GM18951 (cell line): ENCODE results near the gene CHKA.

Experiments used
- POLR2A ChIP-seq: IDR thresholded peaks from 4 replicates; pipeline ENCODE4 v1.6.1; 2011; ENCODE audit warnings: mild to moderate bottlenecking; ENCODE audit not compliant: insufficient read length, insufficient read depth; ENCODE audit errors: extremely low read depth
- in situ Hi-C: fragments of 300-500 bp; cut with MboI; formaldehyde crosslinking; loops from one replicate; pipeline ENCODE4 v1.12.0; 2022; ENCODE audit warnings: low sequenced_read_pairs, mixed read lengths, inconsistent platforms; ENCODE audit not compliant: unreplicated experiment

CHKA gene

DNA sequence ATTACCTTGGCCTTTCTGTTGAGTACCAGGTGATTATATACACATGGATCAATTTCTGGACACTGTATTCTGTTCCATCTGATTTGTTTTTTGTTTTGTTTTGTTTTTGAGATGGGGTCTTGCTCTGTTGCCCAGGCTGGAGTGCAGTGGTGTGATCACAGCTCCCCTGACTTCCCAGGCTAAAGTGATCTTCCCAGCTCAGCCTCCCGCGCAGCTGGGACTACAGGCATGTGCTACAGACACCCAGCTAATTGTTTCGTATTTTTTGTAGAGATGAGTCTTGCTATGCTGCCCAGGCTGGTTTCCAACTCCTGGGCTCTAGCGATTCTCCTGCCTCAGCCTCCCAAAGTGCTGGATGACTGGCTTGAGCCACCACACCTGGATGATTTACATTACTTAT is 63.4 kb downstream of the CHKA start:
- in situ Hi-C loops, result no loop called here
- no peak for TF ChIP-seq POLR2A

DNA sequence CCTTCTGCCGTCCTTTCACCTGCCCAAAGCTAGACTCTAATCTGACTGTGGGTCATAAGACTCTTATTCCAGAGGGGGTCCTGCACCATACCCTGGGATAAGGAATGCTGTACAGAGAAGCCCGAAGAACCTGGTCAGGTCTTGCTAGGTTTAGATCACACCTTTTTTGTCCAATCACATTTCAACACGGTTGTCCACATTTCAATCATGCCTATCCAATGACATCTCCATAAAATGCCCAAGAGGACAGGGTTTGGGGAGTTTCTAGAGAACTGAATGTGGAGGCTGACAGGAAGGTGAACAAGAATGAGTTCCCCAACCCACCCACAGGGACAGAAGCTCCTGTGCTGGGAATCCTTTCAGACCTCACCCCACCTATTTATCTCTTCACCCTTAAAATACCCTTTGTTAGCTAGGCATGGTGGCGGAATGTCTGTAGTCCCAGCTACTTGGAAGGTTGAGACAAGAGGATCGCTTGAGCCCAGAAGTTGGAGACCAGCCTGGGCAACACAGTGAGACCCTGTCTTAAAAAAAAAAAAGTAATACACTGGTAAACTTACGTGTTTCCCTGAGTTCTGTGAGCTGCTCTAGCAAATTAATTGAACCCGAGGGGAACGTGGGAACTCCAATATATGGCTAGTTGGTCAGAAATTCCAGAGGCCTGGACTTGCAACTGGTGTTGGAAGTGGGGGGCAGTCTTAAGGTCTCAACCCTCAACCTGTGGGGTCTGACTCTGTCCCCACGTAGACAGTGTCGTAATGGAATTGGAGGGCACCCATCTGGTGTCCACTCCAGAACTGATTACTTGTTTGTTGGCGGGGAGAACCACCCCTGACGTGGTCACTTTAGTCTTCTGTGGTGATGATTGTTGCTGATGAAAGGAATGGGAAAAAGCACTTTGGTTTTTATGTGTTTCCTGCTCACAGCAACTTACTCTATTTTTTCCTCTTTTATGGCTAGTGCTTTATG is 64.6 kb downstream of the CHKA start:
- in situ Hi-C loops, result no loop called here
- no peak for TF ChIP-seq POLR2A

DNA sequence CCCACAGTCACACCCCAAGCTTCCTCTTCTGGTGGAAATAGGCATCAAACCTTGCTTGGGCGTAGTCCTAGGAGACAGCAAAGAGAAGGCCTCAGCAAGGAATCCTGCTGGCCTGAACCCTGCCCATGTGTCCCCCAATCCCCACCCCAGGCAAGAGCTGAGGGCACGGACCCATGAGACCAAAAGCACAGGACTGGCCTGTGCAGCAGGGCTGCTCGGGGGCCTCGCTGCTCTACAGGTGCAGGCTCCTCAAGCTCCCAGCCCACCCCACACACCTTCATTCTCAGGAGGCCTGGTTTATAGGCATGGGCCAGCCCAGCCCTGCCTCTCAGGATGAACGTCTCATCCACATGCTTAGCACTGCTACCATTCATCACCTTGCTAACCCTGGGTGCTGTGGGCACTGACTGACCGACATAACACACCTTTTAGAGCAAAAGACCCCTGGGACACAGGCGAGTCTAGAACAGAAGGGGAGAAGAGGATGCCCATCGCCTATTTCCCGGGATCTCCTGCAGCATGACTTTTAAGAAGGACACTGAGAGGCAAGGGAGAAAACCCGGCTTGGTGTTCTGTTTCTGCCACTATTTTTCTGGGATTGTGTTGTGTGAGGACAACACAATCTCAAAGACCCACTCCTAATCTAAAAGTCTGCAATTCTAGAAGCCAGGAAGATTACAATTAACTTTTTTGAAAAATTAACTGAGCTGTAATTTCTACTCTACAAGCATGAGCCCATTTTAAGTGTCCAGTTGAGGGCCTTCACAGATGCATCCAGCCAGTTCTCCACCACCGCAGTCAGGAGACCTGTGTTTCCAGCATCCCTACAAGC is 67.0 kb downstream of the CHKA start:
- peak; percentile 47 for TF ChIP-seq POLR2A
- in situ Hi-C loops, result no loop called here

DNA sequence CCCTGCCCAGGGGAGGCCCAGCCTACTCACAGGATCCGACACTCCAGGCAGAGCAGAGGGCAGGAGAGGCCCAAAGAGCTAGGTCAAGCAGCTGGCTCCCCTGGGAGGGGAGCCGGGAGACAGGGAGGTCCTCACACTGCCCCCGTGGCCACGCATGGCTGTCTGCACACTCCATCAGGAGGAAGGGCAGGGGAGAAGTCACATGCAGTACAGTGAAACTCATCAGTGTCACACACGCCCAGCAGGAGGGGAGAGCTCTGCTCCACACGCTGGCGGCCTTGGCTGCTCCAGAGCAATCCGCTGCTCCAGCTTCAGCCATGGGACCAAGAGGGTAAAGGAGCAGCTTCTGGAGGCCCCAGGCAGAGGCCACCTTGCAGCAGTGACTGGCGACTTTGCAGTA is 68.1 kb downstream of the CHKA start:
- in situ Hi-C loops, result no loop called here

DNA sequence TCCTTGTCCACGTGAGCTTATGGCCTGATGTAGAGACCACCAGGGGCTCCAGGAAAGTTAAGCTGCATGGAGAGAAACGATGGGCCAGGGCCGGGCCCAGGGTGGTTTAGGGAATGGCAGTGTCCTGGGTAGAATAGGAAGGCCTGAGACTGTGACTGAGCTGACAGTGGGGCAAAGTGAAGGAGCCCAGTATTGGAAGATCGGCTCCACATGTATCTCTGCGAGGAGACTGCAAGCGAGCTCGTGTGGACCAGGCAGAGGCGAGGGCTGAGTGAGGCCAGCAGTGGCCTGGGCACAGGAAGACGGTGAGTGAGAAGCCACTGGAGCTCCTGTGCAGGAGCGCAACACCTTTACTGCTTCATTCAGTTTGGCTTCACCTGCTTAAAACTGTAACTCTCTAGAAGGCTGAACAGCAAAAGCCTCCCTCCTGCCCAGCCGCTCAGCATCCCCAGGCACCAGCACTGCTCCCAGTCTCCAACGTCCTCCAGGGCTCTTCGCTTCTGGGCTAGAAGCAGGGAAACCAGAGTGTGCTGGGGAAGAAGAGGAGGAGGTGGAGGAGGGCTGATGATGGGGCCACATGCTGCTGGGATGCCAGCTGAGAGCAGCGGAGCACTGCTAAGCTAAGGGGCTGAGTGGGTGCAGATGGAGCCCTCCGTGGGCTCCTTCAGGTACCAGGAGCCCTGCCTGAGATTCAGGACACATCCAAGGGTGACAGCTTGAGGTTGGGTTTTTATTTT is 68.9 kb downstream of the CHKA start:
- in situ Hi-C loops, result no loop called here
- TF ChIP-seq POLR2A, result no peak

More for the DNA sequence above, 68.1 kb downstream of the CHKA start:
- no peak for TF ChIP-seq POLR2A

DNA sequence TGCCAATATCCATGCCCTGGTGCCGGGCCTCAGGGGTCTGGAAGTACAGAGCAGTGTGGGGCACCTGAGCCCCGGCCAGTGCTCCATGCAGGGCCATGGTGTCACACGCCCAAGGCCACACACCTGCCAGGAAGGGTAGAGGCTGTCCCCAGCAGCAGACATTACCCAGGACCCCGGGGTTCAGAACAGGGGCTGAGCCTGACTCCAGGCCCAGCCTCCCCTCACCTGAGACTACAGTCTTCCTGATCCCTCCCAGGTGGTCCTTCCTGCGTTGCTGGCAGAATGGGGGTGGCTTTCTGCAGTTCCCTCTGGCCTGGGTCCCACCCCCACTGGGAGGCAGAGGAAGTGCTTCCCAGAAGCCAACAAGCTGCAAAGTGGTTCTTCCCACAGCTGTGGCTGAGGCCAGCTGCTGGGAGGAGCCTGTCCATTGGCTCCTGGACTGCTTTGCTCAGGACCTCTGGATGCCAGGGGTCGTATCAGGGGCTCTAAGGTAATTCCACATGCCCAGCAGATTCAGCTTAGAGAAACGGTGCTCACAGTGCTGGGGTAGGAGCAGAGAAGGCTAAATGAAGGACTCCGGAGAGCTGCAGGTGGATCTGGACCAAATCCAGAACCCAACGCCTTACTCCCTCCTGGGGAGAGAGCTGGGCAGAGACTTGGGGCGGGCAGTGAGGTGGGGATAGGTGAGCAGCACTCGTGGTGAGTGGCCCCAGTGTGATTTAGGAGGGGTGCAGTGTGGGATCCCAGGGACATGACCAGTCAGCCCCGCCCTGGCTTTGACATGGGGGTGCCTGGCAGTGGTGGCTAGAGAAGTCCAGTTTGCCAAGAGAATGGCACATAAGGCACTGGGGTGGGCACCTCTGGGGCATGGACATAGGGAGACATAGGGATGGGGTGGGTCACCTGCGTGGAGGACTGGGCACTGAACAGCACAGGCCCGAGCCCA is 69.7 kb downstream of the CHKA start:
- in situ Hi-C loops, result no loop called here

DNA sequence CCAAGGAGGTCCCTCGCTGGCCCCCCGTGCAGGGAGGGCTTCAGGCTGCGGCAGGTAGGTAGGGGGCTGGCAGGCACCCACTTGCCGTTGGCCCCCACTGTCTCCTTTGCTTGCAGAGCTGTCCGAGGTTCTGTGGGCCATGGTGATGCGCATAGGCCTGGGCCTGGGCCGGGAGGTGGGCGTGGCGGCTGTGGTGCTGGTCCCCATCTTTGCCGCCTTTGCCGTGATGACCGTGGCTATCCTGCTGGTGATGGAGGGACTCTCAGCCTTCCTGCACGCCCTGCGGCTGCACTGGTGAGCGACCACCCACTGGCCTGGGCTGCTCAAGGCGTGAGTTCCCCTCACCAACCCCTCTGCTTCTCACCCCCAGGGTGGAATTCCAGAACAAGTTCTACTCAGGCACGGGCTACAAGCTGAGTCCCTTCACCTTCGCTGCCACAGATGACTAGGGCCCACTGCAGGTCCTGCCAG is 70.8 kb downstream of the CHKA start:
- TF ChIP-seq POLR2A, result no peak
- in situ Hi-C loops, result no loop called here

More for the DNA sequence above, 69.7 kb downstream of the CHKA start:
- TF ChIP-seq POLR2A, result peak; percentile 3

DNA sequence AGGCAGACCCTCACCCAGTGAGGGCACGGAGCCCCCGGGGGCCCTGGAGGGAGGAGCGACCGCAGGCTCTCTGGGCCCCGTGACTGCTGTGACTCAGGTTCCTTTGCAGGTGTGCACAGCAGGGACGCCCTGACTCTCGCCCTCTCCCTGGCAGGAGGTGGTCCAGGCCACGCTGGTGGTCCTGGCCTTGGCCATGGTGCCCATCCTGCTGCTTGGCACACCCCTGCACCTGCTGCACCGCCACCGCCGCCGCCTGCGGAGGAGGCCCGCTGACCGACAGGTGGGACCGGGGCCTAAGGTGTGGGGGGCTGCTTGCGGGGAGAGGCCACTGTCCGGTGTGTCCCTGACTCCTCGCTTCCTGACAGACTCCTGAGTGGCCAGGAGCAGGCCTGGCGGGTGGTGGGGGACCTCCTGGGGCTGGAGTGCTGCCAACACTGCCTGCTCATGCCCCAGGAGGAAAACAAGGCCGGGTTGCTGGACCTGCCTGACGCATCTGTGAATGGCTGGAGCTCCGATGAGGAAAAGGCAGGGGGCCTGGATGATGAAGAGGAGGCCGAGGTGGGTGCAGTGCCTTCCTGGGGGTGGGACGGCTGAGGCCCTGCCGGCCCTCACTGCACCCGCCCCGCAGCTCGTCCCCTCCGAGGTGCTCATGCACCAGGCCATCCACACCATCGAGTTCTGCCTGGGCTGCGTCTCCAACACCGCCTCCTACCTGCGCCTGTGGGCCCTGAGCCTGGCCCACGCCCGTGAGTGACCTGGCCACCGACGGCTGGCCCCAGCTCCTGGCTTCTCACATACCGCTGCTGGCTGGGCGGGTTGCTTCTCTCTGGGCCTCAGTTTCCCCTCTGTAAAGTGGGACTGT is 71.4 kb downstream of the CHKA start:
- TF ChIP-seq POLR2A, result peak; percentile 30
- in situ Hi-C loops, result no loop called here

DNA sequence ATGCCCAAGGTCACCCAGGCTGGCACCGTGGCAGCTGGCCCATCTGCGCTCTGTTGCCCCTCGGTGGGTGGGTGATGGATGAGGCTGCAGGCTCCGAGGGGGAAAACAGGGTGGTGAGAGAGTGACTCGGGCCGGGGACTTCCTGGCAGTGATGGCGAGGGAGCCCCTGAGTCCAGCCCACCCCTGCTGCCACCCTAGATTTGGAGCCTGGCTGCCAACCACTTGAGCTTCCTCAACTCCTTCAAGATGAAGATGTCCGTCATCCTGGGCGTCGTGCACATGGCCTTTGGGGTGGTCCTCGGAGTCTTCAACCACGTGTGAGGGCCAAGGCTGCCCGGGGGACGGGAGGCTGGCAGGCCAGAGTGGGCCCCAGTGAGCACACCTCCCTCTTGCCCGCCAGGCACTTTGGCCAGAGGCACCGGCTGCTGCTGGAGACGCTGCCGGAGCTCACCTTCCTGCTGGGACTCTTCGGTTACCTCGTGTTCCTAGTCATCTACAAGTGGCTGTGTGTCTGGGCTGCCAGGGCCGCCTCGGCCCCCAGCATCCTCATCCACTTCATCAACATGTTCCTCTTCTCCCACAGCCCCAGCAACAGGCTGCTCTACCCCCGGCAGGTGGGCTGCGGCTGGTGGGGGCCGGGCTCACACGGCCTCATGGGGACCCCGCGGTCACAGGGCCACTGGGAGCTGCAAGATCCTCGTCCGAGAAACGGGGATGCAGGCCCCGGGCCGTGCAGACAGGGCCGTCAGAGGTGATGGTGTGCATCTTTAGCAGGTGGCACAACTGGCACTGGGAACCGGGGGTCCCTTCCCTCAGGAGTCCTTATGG is 72.3 kb downstream of the CHKA start:
- in situ Hi-C loops, result no loop called here

More for the DNA sequence above, 72.3 kb downstream of the CHKA start:
- no peak for TF ChIP-seq POLR2A
